Loucy (cell line): Measurements from ENCODE around the gene GSG1L2.

Source experiments
- H2AFZ ChIP-seq: fragments of 200-600 bp; sonication (generic); 2 replicates; pipeline ENCODE4 v1.6.0; 2016; ENCODE audit warnings: antibody characterized with exemption, mild to moderate bottlenecking, low read length, moderate library complexity
- H3F3A ChIP-seq: fragments of 200-600 bp; 2 replicates; pipeline ENCODE4 v1.6.0; 2016; ENCODE audit warnings: antibody characterized with exemption, low read depth, mild to moderate bottlenecking
- H3K27me3 ChIP-seq: fragments of 200-600 bp; sonication (generic); 2 replicates; pipeline ENCODE4 v1.6.1; 2014; ENCODE audit warnings: low read length, mild to moderate bottlenecking; ENCODE audit not compliant: insufficient read depth, poor library complexity, severe bottlenecking
- H3K36me3 ChIP-seq: fragments of 200-600 bp; sonication (generic); 2 replicates; pipeline ENCODE4 v1.6.1; 2016; ENCODE audit warnings: low read length; ENCODE audit not compliant: insufficient read depth
- H3K4me1 ChIP-seq: fragments of 200-600 bp; sonication (generic); 2 replicates; pipeline ENCODE4 v1.5.1; 2014; ENCODE audit warnings: low read length, mild to moderate bottlenecking; ENCODE audit not compliant: insufficient read depth, poor library complexity, severe bottlenecking
- H3K4me2 ChIP-seq: fragments of 200-600 bp; sonication (generic); 2 replicates; pipeline ENCODE4 v1.6.0; 2014; ENCODE audit warnings: antibody characterized with exemption, low read length, low read depth, mild to moderate bottlenecking; ENCODE audit not compliant: poor library complexity, severe bottlenecking
- H3K4me3 ChIP-seq: fragments of 200-600 bp; sonication (generic); 2 replicates; pipeline ENCODE4 v1.5.1; 2014; ENCODE audit warnings: low read length, mild to moderate bottlenecking, mixed read lengths; ENCODE audit not compliant: poor library complexity, severe bottlenecking
- H3K79me2 ChIP-seq: fragments of 200-600 bp; sonication (generic); 2 replicates; pipeline ENCODE4 v1.6.1; 2014; ENCODE audit warnings: low read length; ENCODE audit not compliant: insufficient read depth
- H3K9ac ChIP-seq: fragments of 200-600 bp; sonication (generic); 2 replicates; pipeline ENCODE4 v1.6.0; 2014; ENCODE audit warnings: mild to moderate bottlenecking, low read depth, low read length, moderate library complexity; ENCODE audit not compliant: poor library complexity, severe bottlenecking
- H3K9me2 ChIP-seq: fragments of 200-600 bp; sonication (generic); replicated peaks from 2 replicates; pipeline ENCODE4 v1.6.1; 2016; ENCODE audit warnings: low read depth, low read length, mixed read lengths
- H3K9me3 ChIP-seq: fragments of 200-600 bp; sonication (generic); 2 replicates; pipeline ENCODE4 v1.6.1; 2014; ENCODE audit warnings: mild to moderate bottlenecking, antibody characterized with exemption, low read length, low read depth; ENCODE audit not compliant: insufficient read depth
- H4K20me1 ChIP-seq: fragments of 200-600 bp; sonication (generic); 2 replicates; pipeline ENCODE4 v1.6.0; 2014; ENCODE audit warnings: antibody characterized with exemption, low read length, mild to moderate bottlenecking; ENCODE audit not compliant: insufficient read depth, poor library complexity, severe bottlenecking
- CTCF ChIP-seq: fragments of 200-600 bp; sonication (generic); conservative IDR thresholded peaks from 2 replicates; pipeline ENCODE4 v1.5.1; 2014; ENCODE audit warnings: mild to moderate bottlenecking, antibody characterized with exemption, low read length
- EZH2phosphoT487 ChIP-seq: fragments of 200-600 bp; IDR thresholded peaks from 2 replicates; pipeline ENCODE4 v1.6.1; 2018; ENCODE audit warnings: antibody characterized with exemption, mild to moderate bottlenecking, moderate library complexity, borderline replicate concordance

The GSG1L2 gene

GRCh38 chr17:9850151-9850550 is 28.3 kb upstream of the GSG1L2 start:
- H3K4me3 ChIP-seq: no peak overlapping the region
- TF ChIP-seq CTCF (no peak), EZH2phosphoT487 (no peak)
- no peak overlapping the region for H3K9ac ChIP-seq
- no peaks in the 10 kb centered on the region for H3K79me2 ChIP-seq
- H2AFZ ChIP-seq: no peak overlapping the region
- no peaks in the 10 kb centered on the region for H3K4me1 ChIP-seq
- no peak overlapping the region for H3K4me2 ChIP-seq
- H3K9me2 ChIP-seq: no peaks in the 10 kb centered on the region
- no peaks in the 10 kb centered on the region for H3K36me3 ChIP-seq
- no peaks in the 10 kb centered on the region for H3K9me3 ChIP-seq
- H4K20me1 ChIP-seq: no peaks in the 10 kb centered on the region
- H3F3A ChIP-seq: no peaks in the 10 kb centered on the region
- no peaks in the 10 kb centered on the region for H3K27me3 ChIP-seq

GRCh38 chr17:9845306-9845705 is 23.4 kb upstream of the GSG1L2 start:
- no peak overlapping the region for H2AFZ ChIP-seq
- no peaks in the 10 kb centered on the region for H3K27me3 ChIP-seq
- H3K79me2 ChIP-seq: no peaks in the 10 kb centered on the region
- H3K4me2 ChIP-seq: no peak overlapping the region
- TF ChIP-seq EZH2phosphoT487 (no peak), CTCF (no peak)
- no peaks in the 10 kb centered on the region for H3K9me2 ChIP-seq
- no peaks in the 10 kb centered on the region for H3K36me3 ChIP-seq
- H3K9me3 ChIP-seq: no peaks in the 10 kb centered on the region
- H4K20me1 ChIP-seq: no peaks in the 10 kb centered on the region
- no peak overlapping the region for H3K9ac ChIP-seq
- H3K4me3 ChIP-seq: no peak overlapping the region
- no peaks in the 10 kb centered on the region for H3K4me1 ChIP-seq
- H3F3A ChIP-seq: no peaks in the 10 kb centered on the region

- H3K9ac ChIP-seq: no peak overlapping the region
- TF ChIP-seq CTCF: no peak
- TF ChIP-seq EZH2phosphoT487: no peak
- H3K4me3 ChIP-seq: no peak overlapping the region
- H3K36me3 ChIP-seq: no peaks in the 10 kb centered on the region
- H3K4me2 ChIP-seq: no peak overlapping the region
- H3K4me1 ChIP-seq: no peaks in the 10 kb centered on the region
- H2AFZ ChIP-seq: no peak overlapping the region
- no peaks in the 10 kb centered on the region for H3F3A ChIP-seq
- H4K20me1 ChIP-seq: no peaks in the 10 kb centered on the region
- H3K9me2 ChIP-seq: no peaks in the 10 kb centered on the region
- no peaks in the 10 kb centered on the region for H3K9me3 ChIP-seq
- H3K79me2 ChIP-seq: no peaks in the 10 kb centered on the region
- H3K27me3 ChIP-seq: no peaks in the 10 kb centered on the region
Observed at GRCh38 chr17:9844153-9844552, 22.3 kb upstream of the GSG1L2 start.
